ENCODE results near the gene VILL.
"Not testable (repeated sequence)": the region's sequence is repeated elsewhere in the genome, so short reads cannot be mapped to it uniquely, and the experiment has no call there.

VILL gene

DNA sequence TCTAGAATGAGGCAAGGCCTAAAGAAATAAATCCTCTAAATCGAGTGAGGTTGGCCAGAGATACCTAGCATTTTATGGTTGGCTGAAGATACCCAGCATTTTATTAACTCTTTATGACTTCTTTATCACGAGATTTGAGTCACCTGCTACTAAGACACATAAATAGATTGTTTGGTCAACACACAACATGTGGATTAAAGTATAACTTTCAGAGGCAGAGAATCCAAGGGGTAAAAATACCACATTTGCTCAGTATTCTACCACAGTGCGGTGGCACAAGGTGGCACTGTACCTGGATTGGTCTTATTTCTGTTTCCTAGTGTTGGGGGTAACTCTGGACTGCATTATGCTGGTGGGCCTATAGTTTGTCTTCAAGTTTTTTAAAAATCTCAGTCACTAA is 27.0 kb upstream of the VILL start:
- DNase-seq, result no peak

- DNase-seq, result no peak
Observed at GRCh38 chr3:37964146-37964545, 26.4 kb upstream of the VILL start.

DNA sequence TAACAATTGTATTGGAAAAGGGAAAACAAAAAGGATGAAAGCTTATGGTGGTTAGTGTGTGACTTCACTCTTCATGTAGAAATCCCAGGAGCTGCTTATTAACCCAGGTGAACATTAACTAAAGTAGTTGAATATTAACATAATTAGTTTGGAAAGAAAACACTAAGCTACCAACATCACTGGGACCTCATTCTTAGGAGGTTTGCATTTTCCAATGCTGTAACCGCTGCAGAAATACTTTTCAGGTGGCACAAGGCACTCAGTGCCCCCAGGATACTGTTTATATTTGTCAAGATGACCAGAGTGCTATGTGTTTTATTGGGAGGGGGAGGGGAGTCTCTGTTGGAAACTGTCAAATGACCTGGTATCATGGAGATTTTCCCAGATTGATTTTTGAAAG is 25.9 kb upstream of the VILL start:
- no peak for DNase-seq

GRCh38 chr3:37967260-37967881 is 23.2 kb upstream of the VILL start:
- DNase-seq, result peak; percentile 59

DNA sequence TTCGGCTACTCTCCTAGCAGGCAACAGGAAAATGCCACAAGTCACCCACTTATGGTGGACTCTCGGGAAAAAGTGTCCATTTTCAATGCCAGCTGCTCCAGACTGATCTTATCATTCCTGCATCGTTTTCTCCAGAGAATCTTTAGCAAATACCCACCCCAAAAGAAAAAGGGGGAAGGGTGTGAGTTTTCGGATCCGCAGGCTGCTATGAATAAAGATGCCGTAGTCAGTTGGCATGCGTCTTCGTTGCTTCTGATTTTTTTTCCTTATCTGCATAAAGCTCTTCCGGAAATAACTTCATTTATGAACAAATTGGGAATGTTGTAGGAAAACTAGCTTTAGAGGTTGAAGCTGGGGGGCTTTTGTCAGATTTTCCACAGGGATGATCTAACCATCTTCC is 22.4 kb upstream of the VILL start:
- no peak for DNase-seq

DNA sequence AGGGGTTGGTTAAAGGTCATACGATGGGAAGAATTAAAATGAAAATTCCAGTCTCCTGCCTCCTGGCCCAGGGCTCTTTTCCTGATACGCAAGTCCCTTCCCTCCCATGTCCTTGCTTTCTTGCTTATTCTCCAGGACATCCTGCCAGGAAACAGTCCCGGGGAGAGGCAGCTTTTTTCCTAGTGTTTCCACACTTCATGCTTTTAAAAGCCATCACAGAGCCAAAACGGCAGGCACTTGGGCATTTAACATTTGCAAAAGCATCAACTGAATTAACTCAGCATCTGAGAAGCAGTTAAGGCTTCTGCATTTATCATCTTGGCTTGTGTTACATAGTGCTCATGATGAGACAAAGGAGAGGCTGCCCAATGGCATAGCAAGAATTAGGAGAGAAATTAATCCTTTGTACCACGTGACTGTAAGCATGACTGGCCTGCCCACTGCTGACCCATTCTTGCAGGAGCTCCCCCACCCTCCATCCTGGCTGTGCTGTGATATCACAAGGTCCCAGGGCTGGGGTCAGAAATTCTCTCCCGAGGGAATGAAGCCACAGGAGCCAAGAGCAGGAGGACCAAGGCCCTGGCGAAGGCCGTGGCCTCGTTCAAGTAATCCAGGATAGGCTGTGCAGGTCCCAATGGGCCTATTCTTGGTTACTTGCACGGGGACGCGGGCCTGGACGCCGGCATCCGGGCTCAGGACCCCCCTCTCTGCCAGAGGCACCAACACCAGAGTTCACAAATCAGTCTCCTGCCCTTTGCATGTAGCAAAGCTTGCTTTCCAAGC is 21.6 kb upstream of the VILL start:
- no peak for DNase-seq

DNA sequence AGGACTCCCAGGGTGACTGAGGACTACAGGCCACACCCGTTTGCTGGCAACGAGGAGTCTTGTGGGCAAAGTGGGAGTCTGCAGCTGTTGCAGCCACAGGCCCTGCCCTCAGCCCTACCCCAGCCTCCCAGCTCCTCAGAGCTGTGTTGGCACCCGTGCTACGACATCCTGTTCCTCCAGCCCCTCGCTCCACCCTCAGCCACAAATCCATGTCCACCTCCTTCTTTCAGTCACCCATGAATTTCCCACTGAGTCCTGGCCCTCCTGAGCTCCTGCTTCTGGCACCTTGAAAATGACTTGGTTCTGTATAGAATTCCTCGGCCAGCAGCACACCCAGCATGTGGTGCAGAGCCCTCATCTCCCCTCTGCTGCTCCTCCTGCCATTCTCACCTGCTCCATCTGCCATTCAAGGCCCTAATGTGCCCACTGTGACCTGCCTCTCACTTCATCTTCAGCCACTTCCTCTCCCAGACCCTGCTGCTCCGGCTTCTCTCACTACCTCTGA is 20.9 kb upstream of the VILL start:
- no peak for DNase-seq

- DNase-seq, result no peak
Observed at GRCh38 chr3:37970802-37971201, 19.8 kb upstream of the VILL start.

DNA sequence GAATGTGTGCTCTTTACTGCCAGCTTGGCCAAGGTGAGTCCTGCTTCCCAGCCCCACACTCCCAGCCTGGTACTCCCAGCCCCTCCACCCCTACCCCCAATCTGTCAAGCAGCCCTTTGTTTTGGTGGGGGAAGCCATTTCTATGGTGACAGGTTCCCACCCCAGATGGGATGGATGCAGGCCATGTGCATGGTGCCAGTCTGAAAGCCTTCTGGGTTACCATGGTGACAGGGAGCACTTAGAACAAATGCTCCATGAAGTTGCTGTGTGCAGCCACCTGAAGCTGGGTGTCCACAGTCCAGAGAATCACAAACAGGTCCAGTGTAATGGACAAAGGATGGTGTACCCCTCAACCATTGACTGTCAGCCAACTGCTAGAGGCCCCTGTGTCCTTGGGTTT is 19.1 kb upstream of the VILL start:
- DNase-seq, result no peak

DNA sequence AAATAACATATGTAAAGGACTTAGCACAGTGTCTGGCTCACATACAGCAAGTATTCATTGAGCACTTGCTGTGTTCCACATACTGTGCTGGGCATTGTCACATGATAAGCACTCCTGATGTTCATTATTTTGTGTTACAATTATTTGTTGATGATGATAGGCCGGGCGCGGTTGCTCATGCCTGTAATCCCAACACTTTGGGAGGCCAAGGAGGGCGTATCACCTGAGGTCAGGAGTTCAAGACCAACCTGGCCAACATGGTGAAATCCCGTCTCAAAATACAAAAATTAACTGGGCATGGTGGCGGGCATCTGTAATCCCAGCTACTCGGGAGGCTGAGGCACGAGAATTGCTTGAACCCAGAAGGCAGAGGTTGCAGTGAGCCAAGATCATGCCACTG is 18.5 kb upstream of the VILL start:
- DNase-seq, result not testable (repeated sequence)

DNA sequence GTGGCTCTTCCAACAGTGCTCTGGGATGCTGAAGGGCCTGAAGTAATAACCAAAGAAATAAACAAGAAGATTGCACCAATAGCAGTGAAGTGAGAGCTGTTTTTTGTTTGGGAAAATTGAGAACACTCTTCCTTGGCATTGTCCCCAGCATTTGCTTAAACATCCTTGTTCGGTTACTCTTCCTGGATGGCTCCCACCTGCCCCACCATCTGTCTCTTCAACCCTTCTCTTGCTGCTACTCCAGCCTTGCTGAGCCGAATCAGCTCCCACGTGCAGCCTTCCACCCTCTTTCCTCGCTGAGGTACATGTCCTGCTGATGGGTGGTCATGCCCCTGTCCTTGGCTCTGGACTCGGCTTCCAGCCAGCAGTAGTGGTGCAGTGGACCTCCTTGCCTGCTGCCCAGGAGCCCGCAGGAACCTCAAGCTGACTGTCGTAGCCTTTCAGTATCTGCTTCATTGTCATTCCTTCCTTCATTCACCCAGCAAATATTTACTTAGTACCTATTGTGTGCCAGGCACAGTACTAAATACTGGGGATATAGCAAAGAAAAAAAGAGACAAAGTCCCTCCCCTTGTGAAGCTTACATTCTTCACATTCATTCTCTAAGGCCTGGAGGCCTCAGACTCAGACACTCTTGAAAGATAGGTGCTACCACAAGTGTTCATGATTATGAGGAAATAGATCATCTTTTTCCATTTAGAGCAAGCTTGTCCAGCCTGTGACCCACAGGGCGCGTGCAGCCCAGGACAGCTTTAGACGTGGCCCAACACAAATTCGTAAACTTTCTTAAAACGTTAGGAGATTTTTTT is 17.1 kb upstream of the VILL start:
- no peak for DNase-seq

- DNase-seq, result peak; percentile 53
Observed at GRCh38 chr3:37974121-37975083, 16.2 kb upstream of the VILL start.

DNA sequence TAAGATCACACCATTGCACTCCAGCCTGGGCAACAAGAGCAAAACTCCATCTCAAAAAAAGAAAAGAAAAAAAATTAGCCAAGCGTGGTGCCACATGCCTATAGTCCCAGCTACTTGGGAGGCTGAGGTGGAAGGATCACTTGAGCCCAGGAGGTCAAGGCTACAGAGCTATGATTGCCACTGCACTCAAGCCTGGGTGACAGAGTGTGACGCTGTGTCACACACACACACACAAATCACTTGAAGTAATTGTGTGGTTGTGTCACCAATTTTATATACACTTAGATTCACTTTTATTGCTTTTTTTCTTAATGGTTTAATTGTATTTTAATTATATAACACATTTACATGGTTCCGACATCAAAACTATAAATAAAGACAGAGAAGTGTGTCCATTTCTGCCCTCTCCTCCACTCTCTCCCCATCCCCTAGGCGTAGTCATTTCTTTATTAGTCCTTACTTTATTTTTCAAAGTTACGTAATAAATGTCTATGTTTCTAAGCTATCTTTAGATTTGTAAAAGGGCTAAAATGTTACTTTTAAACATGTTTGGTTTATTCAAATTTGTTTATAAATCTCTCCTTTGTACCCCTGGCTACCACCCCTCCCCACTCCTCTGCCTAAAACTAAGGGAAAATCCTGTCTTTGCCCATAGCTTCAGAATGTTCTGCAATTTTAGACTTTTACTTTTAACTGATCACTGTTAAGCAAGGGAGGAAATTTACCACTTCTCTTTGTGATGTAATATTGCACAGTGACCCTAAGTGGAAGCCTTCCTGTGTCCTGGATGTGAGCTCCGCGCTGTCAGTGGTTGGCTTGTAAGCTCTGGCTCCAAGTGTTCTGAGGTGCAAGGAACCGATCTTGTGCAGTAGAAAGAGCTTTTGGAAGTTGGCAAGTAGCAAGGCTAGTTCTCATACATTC is 10.8 kb upstream of the VILL start:
- no peak for DNase-seq

GRCh38 chr3:37980462-37981347 is 9.9 kb upstream of the VILL start:
- DNase-seq, result no peak

DNA sequence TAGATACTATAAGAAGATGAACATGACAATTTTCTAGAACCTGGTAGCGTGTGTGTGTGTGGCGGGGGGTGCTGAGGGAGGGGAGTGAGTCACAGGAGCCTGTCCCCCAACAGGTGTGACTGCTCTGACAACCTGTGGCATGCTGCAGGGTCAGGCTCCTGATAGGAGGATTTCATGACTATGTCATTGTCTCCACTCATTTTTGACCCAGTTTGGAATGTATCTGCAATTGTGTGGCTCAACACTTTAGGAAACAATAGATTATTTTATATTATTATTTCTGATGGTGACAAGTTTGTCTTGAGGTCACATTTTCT is 9.3 kb upstream of the VILL start:
- DNase-seq, result no peak

GRCh38 chr3:37982331-37982730 is 8.3 kb upstream of the VILL start:
- DNase-seq, result no peak

- no peak for DNase-seq
Observed at GRCh38 chr3:37984051-37984450, 6.5 kb upstream of the VILL start.

- DNase-seq, result no peak
Observed at GRCh38 chr3:37984596-37984995, 6.0 kb upstream of the VILL start.

- no peak for DNase-seq
Observed at GRCh38 chr3:37985637-37986320, 4.8 kb upstream of the VILL start.
